ENCODE results near the gene RAPGEF1.

DNA sequence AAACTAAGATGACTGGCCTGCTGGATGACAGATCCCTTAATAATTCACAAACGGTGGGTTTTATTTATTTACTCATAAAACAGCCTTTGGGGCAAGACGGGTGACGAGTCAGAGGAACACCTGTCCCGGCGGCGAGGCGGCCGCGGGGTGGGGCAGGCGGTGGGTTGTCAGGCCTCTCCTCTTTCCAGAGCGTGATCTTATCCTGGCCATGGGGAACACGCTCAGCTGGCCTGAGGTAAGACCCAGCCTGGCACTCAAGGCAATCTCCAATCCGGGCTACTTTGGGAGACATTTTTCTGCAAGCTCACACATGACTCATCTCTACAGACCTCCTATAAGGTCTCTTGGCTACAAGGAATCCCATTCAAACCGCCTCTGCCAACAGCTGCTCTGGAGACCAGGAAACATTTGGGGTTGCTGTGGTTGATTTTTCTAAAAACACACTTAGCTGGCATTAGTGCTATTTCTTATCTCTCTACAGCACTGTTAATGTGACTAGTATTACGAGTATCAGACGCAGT is 6.3 kb downstream of the RAPGEF1 start:
- TF ChIP-seq TCF7L2 (IDR thresholded peaks at IDR 0.05; ENCODE audit: borderline replicate concordance, low read depth, low read length) (no peak), ZNF623 (tag by site-specific recombination; IDR thresholded peaks at IDR 0.05) (no peak), ZBTB1 (tag by site-specific recombination; IDR thresholded peaks at IDR 0.05) (no peak), ZNF701 (tag by site-specific recombination; IDR thresholded peaks at IDR 0.05) (no peak), ZBTB20 (tag by site-specific recombination; IDR thresholded peaks at IDR 0.05) (no peak), HOXD13 (CRISPR knock-in tag; IDR thresholded peaks at IDR 0.05; ENCODE audit: borderline replicate concordance) (no peak), KLF9 (tag by site-specific recombination; IDR thresholded peaks at IDR 0.05; ENCODE audit: low read depth) (no peak), ZNF140 (tag by site-specific recombination; IDR thresholded peaks at IDR 0.05) (no peak)
- TF ChIP-seq, protein P1, sequence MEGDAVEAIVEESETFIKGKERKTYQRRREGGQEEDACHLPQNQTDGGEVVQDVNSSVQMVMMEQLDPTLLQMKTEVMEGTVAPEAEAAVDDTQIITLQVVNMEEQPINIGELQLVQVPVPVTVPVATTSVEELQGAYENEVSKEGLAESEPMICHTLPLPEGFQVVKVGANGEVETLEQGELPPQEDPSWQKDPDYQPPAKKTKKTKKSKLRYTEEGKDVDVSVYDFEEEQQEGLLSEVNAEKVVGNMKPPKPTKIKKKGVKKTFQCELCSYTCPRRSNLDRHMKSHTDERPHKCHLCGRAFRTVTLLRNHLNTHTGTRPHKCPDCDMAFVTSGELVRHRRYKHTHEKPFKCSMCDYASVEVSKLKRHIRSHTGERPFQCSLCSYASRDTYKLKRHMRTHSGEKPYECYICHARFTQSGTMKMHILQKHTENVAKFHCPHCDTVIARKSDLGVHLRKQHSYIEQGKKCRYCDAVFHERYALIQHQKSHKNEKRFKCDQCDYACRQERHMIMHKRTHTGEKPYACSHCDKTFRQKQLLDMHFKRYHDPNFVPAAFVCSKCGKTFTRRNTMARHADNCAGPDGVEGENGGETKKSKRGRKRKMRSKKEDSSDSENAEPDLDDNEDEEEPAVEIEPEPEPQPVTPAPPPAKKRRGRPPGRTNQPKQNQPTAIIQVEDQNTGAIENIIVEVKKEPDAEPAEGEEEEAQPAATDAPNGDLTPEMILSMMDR (tag by site-specific recombination; IDR thresholded peaks at IDR 0.05): no peak
